Osteoblast (primary cell): ENCODE results near the gene TMEM247. TPM values are rescaled to one million over a fixed set of nuclear protein-coding genes. Genes with fewer than 3 reads are reported as not detected.

Experiments
- DNase-seq: peaks from one replicate; pipeline ENCODE4 v3.0.0; 2011; ENCODE audit warnings: low spot score, mixed read lengths; ENCODE audit not compliant: insufficient read length; ENCODE audit errors: missing footprints
- H2AFZ ChIP-seq: 2 replicates; pipeline ENCODE4 v1.6.0; 2011; ENCODE audit warnings: mild to moderate bottlenecking, low read length
- H3K27ac ChIP-seq: 2 replicates; pipeline ENCODE4 v1.5.1; 2011; ENCODE audit warnings: mild to moderate bottlenecking, low read depth, low read length, moderate library complexity
- H3K27me3 ChIP-seq: 2 replicates; pipeline ENCODE4 v1.6.0; 2012; ENCODE audit warnings: mild to moderate bottlenecking, control low read depth, inconsistent platforms, low read length, moderate library complexity; ENCODE audit not compliant: insufficient read depth
- H3K36me3 ChIP-seq: 2 replicates; pipeline ENCODE4 v1.5.1; 2011; ENCODE audit warnings: mild to moderate bottlenecking, low read length, control low read depth, moderate library complexity; ENCODE audit not compliant: insufficient read depth
- H3K4me1 ChIP-seq: 2 replicates; pipeline ENCODE4 v1.5.1; 2011; ENCODE audit warnings: mild to moderate bottlenecking, low read length, control low read depth, moderate library complexity; ENCODE audit not compliant: insufficient read depth
- H3K4me2 ChIP-seq: 2 replicates; pipeline ENCODE4 v1.6.0; 2011; ENCODE audit warnings: mild to moderate bottlenecking, low read length; ENCODE audit not compliant: insufficient read depth
- H3K4me3 ChIP-seq: fragments of 200-600 bp; sonication (generic); 3 replicates; pipeline ENCODE4 v1.5.1; 2012; ENCODE audit warnings: mild to moderate bottlenecking, low read length, inconsistent platforms; ENCODE audit not compliant: insufficient read depth
- H3K79me2 ChIP-seq: 2 replicates; pipeline ENCODE4 v1.6.0; 2012; ENCODE audit warnings: mild to moderate bottlenecking, low read length, control low read depth, inconsistent platforms; ENCODE audit not compliant: insufficient read depth
- H3K9me3 ChIP-seq: 2 replicates; pipeline ENCODE4 v1.5.1; 2011; ENCODE audit warnings: low read depth, low read length, control low read depth
- H4K20me1 ChIP-seq: 2 replicates; pipeline ENCODE4 v1.6.0; 2012; ENCODE audit warnings: mild to moderate bottlenecking, low read length, control low read depth; ENCODE audit not compliant: insufficient read depth
- total RNA-seq: library from RNA; depleted of rRNA; stranded (reverse); fragments of >200 nt; gene quantifications from 2 replicates; pipeline ENCODE4 v1.2.3, GENCODE V29; 2012
- TF ChIP-seq, protein P1 (sequence below): IDR thresholded peaks from 2 replicates; pipeline ENCODE4 v1.5.1; 2011; ENCODE audit warnings: mild to moderate bottlenecking, low read depth, low read length, moderate library complexity; ENCODE audit errors: extremely low read depth

The TMEM247 gene
- total RNA-seq, 1 donor, result not detected

DNA sequence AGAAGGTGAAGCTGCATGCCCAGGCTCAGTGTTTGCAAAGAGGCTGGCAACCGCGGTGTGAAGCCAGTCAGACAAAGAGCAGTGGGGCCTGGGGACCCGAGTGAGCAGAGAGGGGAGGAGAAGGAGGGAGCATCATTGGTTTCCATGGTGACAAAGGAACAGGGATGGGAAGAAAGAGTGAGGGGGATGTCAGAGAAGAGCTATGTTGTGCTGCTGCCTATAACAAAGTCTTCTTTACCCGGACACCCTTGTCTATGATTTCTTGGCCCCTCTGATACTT, 14.5 kb downstream of the TMEM247 start:
- no peak overlapping the region for H3K4me2 ChIP-seq
- H2AFZ ChIP-seq, result no peak overlapping the region

DNA sequence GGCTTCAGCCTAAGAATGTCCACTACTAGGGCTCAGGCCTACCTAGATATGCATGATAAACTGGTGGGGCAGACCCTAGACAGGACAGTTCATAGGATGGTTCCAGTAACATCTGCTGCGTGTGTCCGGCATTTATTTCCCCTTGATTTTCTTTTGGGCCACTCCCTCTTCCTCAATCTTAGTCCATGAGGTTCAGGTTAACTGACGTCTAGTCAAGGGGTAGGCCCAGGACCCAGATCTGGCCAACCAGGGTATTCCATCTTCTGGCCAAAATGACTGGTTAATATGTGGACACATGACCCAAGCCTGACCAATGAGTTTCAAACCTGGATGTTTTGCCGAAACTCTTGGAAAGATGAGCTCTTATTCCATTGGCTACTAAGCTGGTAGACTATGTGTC, 15.2 kb downstream of the TMEM247 start:
- no peak overlapping the region for H3K4me2 ChIP-seq
- DNase-seq, result no peak
- no peak overlapping the region for H3K27ac ChIP-seq
- H3K27me3 ChIP-seq, result no peaks in the 10 kb centered on the region
- no peaks in the 10 kb centered on the region for H3K36me3 ChIP-seq
- TF ChIP-seq, protein P1, sequence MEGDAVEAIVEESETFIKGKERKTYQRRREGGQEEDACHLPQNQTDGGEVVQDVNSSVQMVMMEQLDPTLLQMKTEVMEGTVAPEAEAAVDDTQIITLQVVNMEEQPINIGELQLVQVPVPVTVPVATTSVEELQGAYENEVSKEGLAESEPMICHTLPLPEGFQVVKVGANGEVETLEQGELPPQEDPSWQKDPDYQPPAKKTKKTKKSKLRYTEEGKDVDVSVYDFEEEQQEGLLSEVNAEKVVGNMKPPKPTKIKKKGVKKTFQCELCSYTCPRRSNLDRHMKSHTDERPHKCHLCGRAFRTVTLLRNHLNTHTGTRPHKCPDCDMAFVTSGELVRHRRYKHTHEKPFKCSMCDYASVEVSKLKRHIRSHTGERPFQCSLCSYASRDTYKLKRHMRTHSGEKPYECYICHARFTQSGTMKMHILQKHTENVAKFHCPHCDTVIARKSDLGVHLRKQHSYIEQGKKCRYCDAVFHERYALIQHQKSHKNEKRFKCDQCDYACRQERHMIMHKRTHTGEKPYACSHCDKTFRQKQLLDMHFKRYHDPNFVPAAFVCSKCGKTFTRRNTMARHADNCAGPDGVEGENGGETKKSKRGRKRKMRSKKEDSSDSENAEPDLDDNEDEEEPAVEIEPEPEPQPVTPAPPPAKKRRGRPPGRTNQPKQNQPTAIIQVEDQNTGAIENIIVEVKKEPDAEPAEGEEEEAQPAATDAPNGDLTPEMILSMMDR, result no peak
- H4K20me1 ChIP-seq, result no peaks in the 10 kb centered on the region
- peaks cover 27% of the 10 kb centered on the region for H3K4me1 ChIP-seq
- H3K4me3 ChIP-seq, result no peak overlapping the region
- no peaks in the 10 kb centered on the region for H3K79me2 ChIP-seq
- no peak overlapping the region for H2AFZ ChIP-seq
- H3K9me3 ChIP-seq, result no peaks in the 10 kb centered on the region

More for the DNA sequence above, 14.5 kb downstream of the TMEM247 start:
- Histone ChIP-seq H3K79me2 (no peaks in the 10 kb centered on the region), H4K20me1 (no peaks in the 10 kb centered on the region), H3K9me3 (no peaks in the 10 kb centered on the region), H3K27ac (no peak overlapping the region), H3K4me1 (peaks cover 24% of the 10 kb centered on the region), H3K36me3 (no peaks in the 10 kb centered on the region), H3K27me3 (no peaks in the 10 kb centered on the region), H3K4me3 (no peak overlapping the region)
- TF ChIP-seq, protein P1, result no peak
- no peak for DNase-seq

DNA sequence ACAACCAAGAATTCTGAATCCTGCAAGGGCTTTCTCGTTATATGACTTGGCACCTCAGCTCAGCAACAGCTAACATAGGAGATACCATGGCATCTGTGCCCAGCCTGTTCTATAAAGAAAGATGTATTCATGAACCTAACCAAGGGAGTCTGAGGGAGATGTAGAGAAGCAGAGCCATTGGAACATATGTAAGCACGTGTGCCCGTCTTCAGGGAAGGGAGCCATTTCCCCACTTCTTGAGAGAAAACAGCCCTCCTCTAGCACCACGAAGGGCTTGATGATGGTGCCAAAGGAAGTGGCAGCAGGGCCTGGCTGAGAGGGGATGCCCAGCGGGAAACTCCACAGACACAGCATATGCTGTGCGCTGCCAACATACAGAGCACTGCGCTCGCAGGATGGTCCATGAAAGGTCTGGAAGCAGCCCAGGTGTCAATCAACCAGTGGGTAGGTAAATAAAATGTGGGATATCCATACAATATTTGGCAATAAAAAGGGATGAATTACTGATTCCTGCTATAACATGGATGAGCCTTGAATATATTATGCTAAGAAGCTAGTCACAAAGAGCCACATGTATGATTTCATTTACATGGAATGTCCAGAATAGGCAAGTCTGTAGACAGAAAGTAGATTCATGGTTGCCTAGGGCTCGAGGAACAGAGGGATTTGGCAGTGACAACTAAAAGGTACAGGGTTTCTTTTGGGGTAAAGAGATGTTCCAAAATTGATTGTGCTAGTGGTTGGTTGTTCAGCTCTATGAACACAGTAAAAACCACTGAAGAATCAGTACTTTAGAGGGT, 16.1 kb downstream of the TMEM247 start:
- Histone ChIP-seq H3K27ac (no peak overlapping the region), H3K9me3 (no peaks in the 10 kb centered on the region), H3K4me3 (no peak overlapping the region), H4K20me1 (no peaks in the 10 kb centered on the region), H3K27me3 (no peaks in the 10 kb centered on the region), H3K79me2 (no peaks in the 10 kb centered on the region), H3K36me3 (no peaks in the 10 kb centered on the region), H3K4me1 (peaks cover 27% of the 10 kb centered on the region), H3K4me2 (no peak overlapping the region), H2AFZ (peak overlapping the region; percentile 33)
- TF ChIP-seq, protein P1, result no peak
- peak; percentile 83 for DNase-seq

DNA sequence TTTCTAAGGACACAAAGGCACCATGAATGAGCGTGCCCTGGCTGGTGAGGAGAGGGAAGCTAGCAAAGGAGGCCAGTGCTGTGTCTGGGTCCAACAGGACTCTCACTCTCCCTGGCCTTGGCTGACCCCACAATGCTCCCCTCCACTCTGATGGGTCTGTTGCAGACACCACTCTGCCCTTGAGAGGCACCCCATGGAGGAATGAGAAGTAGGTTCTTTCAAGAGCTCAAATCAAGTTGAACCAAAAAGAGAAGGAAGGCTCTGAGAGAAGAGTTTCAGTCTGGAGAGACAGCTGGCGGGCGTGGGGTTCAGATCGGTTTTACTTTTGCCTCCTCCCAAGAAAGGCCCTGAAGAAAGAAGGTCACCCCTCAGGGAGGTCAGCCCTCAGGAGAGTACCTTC, 18.4 kb downstream of the TMEM247 start:
- Histone ChIP-seq H4K20me1 (no peaks in the 10 kb centered on the region), H3K36me3 (no peaks in the 10 kb centered on the region), H3K9me3 (no peaks in the 10 kb centered on the region), H3K79me2 (no peaks in the 10 kb centered on the region), H3K27me3 (no peaks in the 10 kb centered on the region), H3K27ac (no peak overlapping the region), H3K4me1 (peaks cover 22% of the 10 kb centered on the region), H3K4me2 (no peak overlapping the region), H2AFZ (no peak overlapping the region), H3K4me3 (no peak overlapping the region)
- no peak for DNase-seq
- TF ChIP-seq, protein P1, result no peak
